Measurements from ENCODE around the gene PDE2A. TPM values are rescaled to one million over a fixed set of nuclear protein-coding genes. Genes with fewer than 3 reads are reported as not detected.

The PDE2A gene
- total RNA-seq, 1 donor from 2014 or later: 0.82 TPM

DNA sequence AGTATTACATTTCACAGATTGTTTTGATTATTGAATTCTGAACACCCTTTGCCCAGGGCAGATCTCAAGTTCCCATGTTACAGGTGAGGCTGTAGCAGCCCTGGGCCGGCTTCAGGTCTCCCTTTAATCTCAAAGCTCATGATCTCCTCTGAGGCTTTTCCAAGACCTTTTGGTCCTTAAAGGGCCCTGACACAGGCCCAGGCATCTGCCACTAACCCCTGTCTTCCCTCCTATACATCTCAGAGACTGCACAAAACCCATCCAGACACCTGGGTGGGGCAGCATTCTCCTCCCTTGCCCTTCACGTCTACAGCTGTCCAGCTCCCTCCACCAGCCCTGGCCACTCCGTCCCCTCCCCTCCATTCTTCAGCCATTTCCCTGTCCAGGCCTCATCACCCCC lies 37.8 kb downstream of the PDE2A start:
- TF ChIP-seq CTCF (IDR thresholded peaks at IDR 0.05; ENCODE audit: insufficient read depth, low read depth, low read length) (no peak), EZH2 (IDR thresholded peaks at IDR 0.05; ENCODE audit: insufficient read depth, low read length) (no peak)
- no peak for FAIRE-seq

DNA sequence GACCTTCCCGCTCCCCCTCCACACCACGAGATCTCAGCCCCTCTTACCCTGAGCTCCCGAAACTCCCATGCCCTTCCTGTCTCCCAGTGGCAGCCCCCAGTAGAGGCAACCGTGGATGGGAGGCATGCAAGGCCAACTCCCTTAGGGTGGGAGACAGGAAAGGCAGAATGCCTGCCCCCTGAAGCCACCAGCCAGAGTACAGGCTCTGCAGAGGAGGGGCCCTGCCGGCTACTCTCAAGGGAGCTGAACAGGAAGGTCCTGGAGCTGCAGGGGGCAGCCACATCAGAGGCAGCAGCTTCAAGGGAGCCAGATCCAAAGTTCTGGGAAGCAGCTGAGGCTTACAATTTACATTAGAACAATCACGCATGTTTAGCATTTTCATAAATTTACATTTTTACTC lies 38.3 kb downstream of the PDE2A start:
- Mint-ChIP-seq H3K4me3 (ENCODE audit: unreplicated experiment) (no peak overlapping the region), H3K4me1 (ENCODE audit: low read depth, unreplicated experiment) (no peaks in the 10 kb centered on the region), H3K27me3 (ENCODE audit: low read depth, unreplicated experiment) (peaks cover 51% of the 10 kb centered on the region), H3K36me3 (ENCODE audit: low read depth, unreplicated experiment) (no peaks in the 10 kb centered on the region), H3K27ac (ENCODE audit: unreplicated experiment) (no peak overlapping the region), H3K9me3 (ENCODE audit: unreplicated experiment) (no peaks in the 10 kb centered on the region)
- no peaks in the 10 kb centered on the region for H3K36me3 ChIP-seq (ENCODE audit: insufficient read depth, low read length)
- H3K27me3 ChIP-seq (ENCODE audit: insufficient read depth, low read length): peaks cover 17% of the 10 kb centered on the region
- DNase-seq (ENCODE audit: low read depth): no peak
- no peak overlapping the region for H3K9ac ChIP-seq (ENCODE audit: low read length)
- H2AFZ ChIP-seq (ENCODE audit: low read depth, low read length): no peak overlapping the region
- H3K27ac ChIP-seq (ENCODE audit: low read depth, low read length): no peak overlapping the region
- TF ChIP-seq EZH2 (IDR thresholded peaks at IDR 0.05; ENCODE audit: insufficient read depth, low read length) (no peak), CTCF (IDR thresholded peaks at IDR 0.05; ENCODE audit: insufficient read depth, low read depth, low read length) (no peak)
- H3K4me3 ChIP-seq (ENCODE audit: insufficient read depth, low read depth, low read length): no peak overlapping the region
- H4K20me1 ChIP-seq (ENCODE audit: insufficient read depth, low read length): peaks cover 2% of the 10 kb centered on the region
- no peaks in the 10 kb centered on the region for H3K79me2 ChIP-seq (ENCODE audit: insufficient read depth, low read length)
- H3K9me3 ChIP-seq (ENCODE audit: insufficient read depth, low read depth, low read length): no peaks in the 10 kb centered on the region
- H3K4me2 ChIP-seq (ENCODE audit: low read length): no peak overlapping the region
- FAIRE-seq: no peak
- H3K4me1 ChIP-seq (ENCODE audit: insufficient read depth, low read length): peaks cover 14% of the 10 kb centered on the region

More for the DNA sequence above, 37.8 kb downstream of the PDE2A start:
- H3K27me3 Mint-ChIP-seq (ENCODE audit: low read depth, unreplicated experiment): peaks cover 47% of the 10 kb centered on the region
- H3K36me3 Mint-ChIP-seq (ENCODE audit: low read depth, unreplicated experiment): no peaks in the 10 kb centered on the region
- Histone ChIP-seq H3K9ac (ENCODE audit: low read length) (no peak overlapping the region), H2AFZ (ENCODE audit: low read depth, low read length) (no peak overlapping the region), H3K79me2 (ENCODE audit: insufficient read depth, low read length) (no peaks in the 10 kb centered on the region), H3K9me3 (ENCODE audit: insufficient read depth, low read depth, low read length) (no peaks in the 10 kb centered on the region), H3K36me3 (ENCODE audit: insufficient read depth, low read length) (no peaks in the 10 kb centered on the region), H3K4me1 (ENCODE audit: insufficient read depth, low read length) (peaks cover 14% of the 10 kb centered on the region), H3K27me3 (ENCODE audit: insufficient read depth, low read length) (peaks cover 22% of the 10 kb centered on the region), H3K27ac (ENCODE audit: low read depth, low read length) (no peak overlapping the region), H3K4me2 (ENCODE audit: low read length) (no peak overlapping the region), H4K20me1 (ENCODE audit: insufficient read depth, low read length) (peaks cover 3% of the 10 kb centered on the region), H3K4me3 (ENCODE audit: insufficient read depth, low read depth, low read length) (no peak overlapping the region)
- no peak for DNase-seq (ENCODE audit: low read depth)
- no peak overlapping the region for H3K4me3 Mint-ChIP-seq (ENCODE audit: unreplicated experiment)
- no peaks in the 10 kb centered on the region for H3K9me3 Mint-ChIP-seq (ENCODE audit: unreplicated experiment)
- H3K4me1 Mint-ChIP-seq (ENCODE audit: low read depth, unreplicated experiment): no peaks in the 10 kb centered on the region
- H3K27ac Mint-ChIP-seq (ENCODE audit: unreplicated experiment): no peak overlapping the region

DNA sequence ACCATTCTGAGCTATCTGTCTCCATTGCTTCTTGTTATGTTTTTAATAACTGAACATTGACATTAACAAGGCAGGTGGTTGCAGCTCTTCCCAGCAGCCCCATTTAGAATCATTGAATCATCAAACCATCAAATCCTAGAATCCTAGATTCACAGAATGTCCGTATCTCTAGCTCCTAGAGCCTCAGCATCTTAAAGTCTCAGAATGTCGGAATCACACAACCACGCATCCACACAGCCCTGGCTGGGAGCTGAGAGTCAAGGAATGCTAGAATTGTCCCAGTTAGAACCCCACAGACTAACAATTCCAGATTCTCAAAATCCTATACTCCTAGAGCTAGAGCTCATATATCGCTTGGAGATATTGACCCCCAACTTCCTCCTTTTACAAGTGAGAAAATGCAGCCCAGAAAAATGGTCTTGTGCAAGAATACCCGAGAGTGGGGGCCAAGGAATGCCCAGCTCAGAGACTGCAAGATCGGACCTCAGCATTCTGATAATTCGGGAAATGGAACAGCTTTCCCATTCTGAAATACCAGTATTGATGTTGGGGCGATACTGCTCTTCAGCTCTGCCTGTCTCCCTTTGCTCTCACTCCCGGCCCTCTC lies 38.8 kb downstream of the PDE2A start:
- no peak overlapping the region for H3K4me3 ChIP-seq (ENCODE audit: insufficient read depth, low read depth, low read length)
- H3K9ac ChIP-seq (ENCODE audit: low read length): no peak overlapping the region
- no peak overlapping the region for H3K4me2 ChIP-seq (ENCODE audit: low read length)
- peaks cover 12% of the 10 kb centered on the region for H3K27me3 ChIP-seq (ENCODE audit: insufficient read depth, low read length)
- H3K4me1 ChIP-seq (ENCODE audit: insufficient read depth, low read length): peaks cover 14% of the 10 kb centered on the region
- H3K79me2 ChIP-seq (ENCODE audit: insufficient read depth, low read length): no peaks in the 10 kb centered on the region
- H3K27me3 Mint-ChIP-seq (ENCODE audit: low read depth, unreplicated experiment): peaks cover 54% of the 10 kb centered on the region
- no peak for TF ChIP-seq CTCF (IDR thresholded peaks at IDR 0.05; ENCODE audit: insufficient read depth, low read depth, low read length)
- no peak for TF ChIP-seq EZH2 (IDR thresholded peaks at IDR 0.05; ENCODE audit: insufficient read depth, low read length)
- no peak overlapping the region for H3K4me3 Mint-ChIP-seq (ENCODE audit: unreplicated experiment)
- FAIRE-seq (no peak), DNase-seq (ENCODE audit: low read depth) (no peak)
- no peak overlapping the region for H3K27ac ChIP-seq (ENCODE audit: low read depth, low read length)
- H3K9me3 Mint-ChIP-seq (ENCODE audit: unreplicated experiment): no peaks in the 10 kb centered on the region
- no peaks in the 10 kb centered on the region for H3K36me3 Mint-ChIP-seq (ENCODE audit: low read depth, unreplicated experiment)
- no peaks in the 10 kb centered on the region for H3K36me3 ChIP-seq (ENCODE audit: insufficient read depth, low read length)
- H4K20me1 ChIP-seq (ENCODE audit: insufficient read depth, low read length): peaks cover 2% of the 10 kb centered on the region
- no peak overlapping the region for H2AFZ ChIP-seq (ENCODE audit: low read depth, low read length)
- H3K27ac Mint-ChIP-seq (ENCODE audit: unreplicated experiment): no peak overlapping the region
- H3K4me1 Mint-ChIP-seq (ENCODE audit: low read depth, unreplicated experiment): no peaks in the 10 kb centered on the region
- H3K9me3 ChIP-seq (ENCODE audit: insufficient read depth, low read depth, low read length): no peaks in the 10 kb centered on the region

Measured in astrocyte (in vitro differentiated cells and primary cell).